Measurements from ENCODE around the gene ASB6.

The ASB6 gene

GRCh38 chr9:129612123-129612522 is 29.8 kb downstream of the ASB6 start:
- TF ChIP-seq SIN3A (IDR thresholded peaks at IDR 0.05; ENCODE audit: borderline replicate concordance, insufficient read depth, low read length) (no peak), POLR2AphosphoS5 (IDR thresholded peaks at IDR 0.05; ENCODE audit: low read depth, low read length) (no peak)

- TF ChIP-seq REST (IDR thresholded peaks at IDR 0.05; ENCODE audit: insufficient read depth in 1 of 2, low read depth in 2 of 2, low read length in 2 of 2) = no peak
- TF ChIP-seq TAF1 (IDR thresholded peaks at IDR 0.05; ENCODE audit: borderline replicate concordance, insufficient read depth, low read length) = no peak
- TF ChIP-seq POLR2AphosphoS5 (IDR thresholded peaks at IDR 0.05; ENCODE audit: low read depth, low read length) = no peak
- no peak for TF ChIP-seq SIN3A (IDR thresholded peaks at IDR 0.05; ENCODE audit: borderline replicate concordance, insufficient read depth, low read length)
- no peak for TF ChIP-seq FOXP2 (optimal IDR thresholded peaks at IDR 0.05; ENCODE audit: borderline replicate concordance, extremely low read depth, extremely low read length, insufficient read depth)
Observed at GRCh38 chr9:129611307-129611800, 30.6 kb downstream of the ASB6 start.

- TF ChIP-seq SIN3A (IDR thresholded peaks at IDR 0.05; ENCODE audit: borderline replicate concordance, insufficient read depth, low read length) (no peak), POLR2AphosphoS5 (IDR thresholded peaks at IDR 0.05; ENCODE audit: low read depth, low read length) (no peak), REST (IDR thresholded peaks at IDR 0.05; ENCODE audit: insufficient read depth in 1 of 2, low read depth in 2 of 2, low read length in 2 of 2) (no peak), TAF1 (IDR thresholded peaks at IDR 0.05; ENCODE audit: borderline replicate concordance, insufficient read depth, low read length) (no peak), FOXP2 (optimal IDR thresholded peaks at IDR 0.05; ENCODE audit: borderline replicate concordance, extremely low read depth, extremely low read length, insufficient read depth) (no peak)
Observed at GRCh38 chr9:129610473-129611306, 31.3 kb downstream of the ASB6 start.

- no peak for TF ChIP-seq REST (IDR thresholded peaks at IDR 0.05; ENCODE audit: insufficient read depth in 1 of 2, low read depth in 2 of 2, low read length in 2 of 2)
- no peak for TF ChIP-seq TAF1 (IDR thresholded peaks at IDR 0.05; ENCODE audit: borderline replicate concordance, insufficient read depth, low read length)
- no peak for TF ChIP-seq FOXP2 (optimal IDR thresholded peaks at IDR 0.05; ENCODE audit: borderline replicate concordance, extremely low read depth, extremely low read length, insufficient read depth)
Observed at GRCh38 chr9:129610213-129610472, 31.8 kb downstream of the ASB6 start.

GRCh38 chr9:129609486-129610212 is 32.3 kb downstream of the ASB6 start:
- no peak for TF ChIP-seq REST (IDR thresholded peaks at IDR 0.05; ENCODE audit: insufficient read depth in 1 of 2, low read depth in 2 of 2, low read length in 2 of 2)
- no peak for TF ChIP-seq SIN3A (IDR thresholded peaks at IDR 0.05; ENCODE audit: borderline replicate concordance, insufficient read depth, low read length)
- no peak for TF ChIP-seq POLR2AphosphoS5 (IDR thresholded peaks at IDR 0.05; ENCODE audit: low read depth, low read length)
- TF ChIP-seq TAF1 (IDR thresholded peaks at IDR 0.05; ENCODE audit: borderline replicate concordance, insufficient read depth, low read length) = no peak
- TF ChIP-seq FOXP2 (optimal IDR thresholded peaks at IDR 0.05; ENCODE audit: borderline replicate concordance, extremely low read depth, extremely low read length, insufficient read depth) = no peak
